Keratinocyte (primary cell): ENCODE data around the gene ACAP3. TPM values are rescaled to one million over a fixed set of nuclear protein-coding genes. Genes with fewer than 3 reads are reported as not detected.
A peak's percentile ranks its signal among the peaks of the same experiment; 100 is the strongest.

Source experiments
- DNase-seq: peaks from one replicate; pipeline ENCODE4 v3.0.0-alpha.2; 2011; ENCODE audit warnings: low read depth, missing footprints, low spot score
- FAIRE-seq: peaks from 2 replicates; lab custom pipeline; 2011; peaks lifted over from hg19 to GRCh38; lab: Jason Lieb, UNC
- H2AFZ ChIP-seq: 2 replicates; pipeline ENCODE4 v1.6.0; 2012; ENCODE audit warnings: low read length, control low read depth, inconsistent platforms; ENCODE audit not compliant: control insufficient read depth
- H3K27ac ChIP-seq: 2 replicates; pipeline ENCODE4 v1.5.1; 2011; ENCODE audit warnings: low read length; ENCODE audit not compliant: control insufficient read depth, insufficient read depth
- H3K27me3 ChIP-seq: 3 replicates; pipeline ENCODE4 v1.6.0; 2011; ENCODE audit warnings: low read length; ENCODE audit not compliant: control insufficient read depth, insufficient read depth; ENCODE audit errors: extremely low read depth
- H3K36me3 ChIP-seq, 2 experiments: 2 replicates in 1 of 2; 3 replicates in 1 of 2; pipeline ENCODE4 v1.5.1; 2011; ENCODE audit warnings: low read length in 2 of 2, mild to moderate bottlenecking in 1 of 2; ENCODE audit not compliant: control insufficient read depth in 2 of 2, insufficient read depth in 2 of 2; ENCODE audit errors: extremely low read depth in 1 of 2
- H3K4me1 ChIP-seq: 3 replicates; pipeline ENCODE4 v1.5.1; 2011; ENCODE audit warnings: low read length; ENCODE audit not compliant: control insufficient read depth, insufficient read depth; ENCODE audit errors: extremely low read depth
- H3K4me2 ChIP-seq: 3 replicates; pipeline ENCODE4 v1.6.0; 2011; ENCODE audit warnings: low read depth, low read length; ENCODE audit not compliant: control insufficient read depth, insufficient read depth; ENCODE audit errors: extremely low read depth
- H3K4me3 ChIP-seq, 3 experiments: fragments of 200-600 bp in 1 of 3; sonication (generic) in 1 of 3; 2 replicates in 2 of 3; 3 replicates in 1 of 3; pipeline ENCODE4 v1.5.1; 2011 to 2016; ENCODE audit warnings: low read length in 3 of 3, mild to moderate bottlenecking in 3 of 3, control low read depth in 2 of 3, inconsistent platforms in 1 of 3, low read depth in 1 of 3, mixed read lengths in 1 of 3, mixed run types in 1 of 3, moderate library complexity in 1 of 3; ENCODE audit not compliant: control insufficient read depth in 2 of 3, insufficient read depth in 2 of 3; ENCODE audit errors: extremely low read depth in 1 of 3
- H3K79me2 ChIP-seq: 2 replicates; pipeline ENCODE4 v1.6.0; 2012; ENCODE audit warnings: low read length; ENCODE audit not compliant: control insufficient read depth, insufficient read depth
- H3K9ac ChIP-seq: 3 replicates; pipeline ENCODE4 v1.6.0; 2011; ENCODE audit warnings: low read length; ENCODE audit not compliant: control insufficient read depth, insufficient read depth; ENCODE audit errors: extremely low read depth
- H3K9me1 ChIP-seq: 3 replicates; pipeline ENCODE4 v1.6.0; 2011; ENCODE audit warnings: low read length; ENCODE audit not compliant: control insufficient read depth, insufficient read depth; ENCODE audit errors: extremely low read depth
- H3K9me3 ChIP-seq: 2 replicates; pipeline ENCODE4 v1.5.1; 2012; ENCODE audit warnings: low read depth, low read length; ENCODE audit not compliant: control insufficient read depth
- H4K20me1 ChIP-seq: 3 replicates; pipeline ENCODE4 v1.6.0; 2011; ENCODE audit warnings: low read length; ENCODE audit not compliant: control insufficient read depth, insufficient read depth; ENCODE audit errors: extremely low read depth
- CTCF ChIP-seq, 3 experiments: IDR thresholded peaks in 1 of 3; conservative IDR thresholded peaks in 1 of 3; optimal IDR thresholded peaks in 1 of 3; 2 replicates in 2 of 3; 3 replicates in 1 of 3; pipeline versions ENCODE3 to v1.5.1; 2011; ENCODE audit warnings: low read length in 3 of 3, mild to moderate bottlenecking in 3 of 3, moderate library complexity in 2 of 3, control low read depth in 1 of 3, inconsistent platforms in 1 of 3; ENCODE audit not compliant: insufficient read depth in 2 of 3; ENCODE audit errors: extremely low read depth in 1 of 3
- EZH2 ChIP-seq: IDR thresholded peaks from one replicate; pipeline ENCODE4 v1.6.1; 2012; ENCODE audit warnings: inconsistent platforms, mild to moderate bottlenecking, low read length, moderate library complexity
- dilution Hi-C: fragments of 300-500 bp; cut with MboI; formaldehyde crosslinking; loops from one replicate; pipeline ENCODE4 v1.7.0; 2020; ENCODE audit warnings: low sequenced_read_pairs; ENCODE audit not compliant: extremely low pct_ligation_motif_present
- polyA minus RNA-seq, 3 experiments: library from RNA; depleted of rRNA, polyadenylated mRNA; stranded (reverse); fragments of >200 nt; gene quantifications; 1 replicate in 1 of 3; 2 replicates in 1 of 3; 3 replicates in 1 of 3; pipeline ENCODE4 v1.2.3, GENCODE V29; 2011
- polyA plus RNA-seq, 5 experiments: library from polyadenylated mRNA; depleted of rRNA in 3 of 5; stranded (reverse) in 3 of 5; stranded (forward) in 1 of 5; unstranded in 1 of 5; fragments of >200 nt; gene quantifications; 1 replicate in 1 of 5; 2 replicates in 3 of 5; 3 replicates in 1 of 5; pipeline versions ENCODE4 v1.2.1 to v1.2.3, GENCODE V29; 2011 to 2012; ENCODE audit warnings: missing spikeins in 2 of 5, low read depth in 1 of 5, low replicate concordance in 1 of 5

The ACAP3 gene
- polyA plus RNA-seq: 13.4 to 45.8 TPM (median 17.4 TPM) in 3 replicates
- 11.6 TPM for polyA plus RNA-seq (2011; ENCODE audit: low read depth)
- polyA plus RNA-seq (2011; cell fraction: cytosol; rRNA removed): 6.8 and 11.9 TPM in 2 replicates
- polyA plus RNA-seq (2011; cell fraction: nucleus; rRNA removed): 114 and 161 TPM in 2 replicates
- 23.3 TPM in 2 replicates for polyA plus RNA-seq (2012; ENCODE audit: low replicate concordance)
- 19.9 to 32.3 TPM (median 29.2 TPM) in 3 replicates for polyA minus RNA-seq
- polyA minus RNA-seq (2011; cell fraction: cytosol; rRNA and poly(A)+ RNA removed): 55.4 TPM
- 47.2 and 52.3 TPM in 2 replicates for polyA minus RNA-seq (2011; cell fraction: nucleus; rRNA and poly(A)+ RNA removed)

- FAIRE-seq: no peak
- Histone ChIP-seq H3K36me3 (peaks cover 14 to 21% of the 10 kb centered on the region in 2 experiments), H3K9me1 (no peaks in the 10 kb centered on the region), H3K4me1 (peaks cover 55% of the 10 kb centered on the region), H3K4me2 (peak within 1 kb of the TSS; percentile 83), H4K20me1 (peaks cover 8% of the 10 kb centered on the region), H3K79me2 (peaks cover 29% of the 10 kb centered on the region), H3K9ac (peak within 1 kb of the TSS; percentile 77), H3K4me3 (peak within 1 kb of the TSS; percentile 78 to 87 (median 82)), H3K9me3 (no peaks in the 10 kb centered on the region), H2AFZ (peak within 1 kb of the TSS; percentile 60), H3K27ac (peak within 1 kb of the TSS; percentile 91), H3K27me3 (no peaks in the 10 kb centered on the region)
- TF ChIP-seq EZH2 (no peak), CTCF (optimal IDR thresholded peaks at IDR 0.05 in 1 of 3, IDR thresholded peaks at IDR 0.05 in 1 of 3, conservative IDR thresholded peaks at IDR 0.05 in 1 of 3; ENCODE audit: extremely low read depth in 1 of 3, insufficient read depth in 2 of 3, low read length in 3 of 3) (no peak)
- dilution Hi-C loops: no loop called here
- no peak for DNase-seq
These were observed at the start of gene ACAP3, which contains the start of gene PUSL1 for GRCh38 chr1:1307923-1308755. Gene ACAP3 (minus strand): TSS chr1:1307930. CDS start chr1:1307815, 115 bp downstream. Gene PUSL1 (plus strand): TSS chr1:1308597. CDS start chr1:1308644, 47 bp downstream.

GRCh38 chr1:1356796-1357401, 49.2 kb upstream of the ACAP3 start:
- no peaks in the 10 kb centered on the region for H3K36me3 ChIP-seq
- H3K4me2 ChIP-seq: no peak overlapping the region
- no peaks in the 10 kb centered on the region for H4K20me1 ChIP-seq
- no peak overlapping the region for H3K4me3 ChIP-seq
- H3K27me3 ChIP-seq: peaks cover 8% of the 10 kb centered on the region
- H3K9ac ChIP-seq: no peak overlapping the region
- peaks cover 21% of the 10 kb centered on the region for H3K4me1 ChIP-seq
- no peak for FAIRE-seq
- H3K79me2 ChIP-seq: no peaks in the 10 kb centered on the region
- H3K9me3 ChIP-seq: no peaks in the 10 kb centered on the region
- H2AFZ ChIP-seq: no peak overlapping the region
- H3K27ac ChIP-seq: no peak overlapping the region
- DNase-seq: no peak
- dilution Hi-C loops: no loop called here
- TF ChIP-seq EZH2 (no peak), CTCF (optimal IDR thresholded peaks at IDR 0.05 in 1 of 3, IDR thresholded peaks at IDR 0.05 in 1 of 3, conservative IDR thresholded peaks at IDR 0.05 in 1 of 3; ENCODE audit: extremely low read depth in 1 of 3, insufficient read depth in 2 of 3, low read length in 3 of 3) (no peak)
- no peaks in the 10 kb centered on the region for H3K9me1 ChIP-seq
